SK-N-MC (cell line): Measurements from ENCODE around the gene DENND6A.

Experiments
- EZH2 ChIP-seq: fragments of 200-600 bp; sonication (generic); IDR thresholded peaks from one replicate; pipeline ENCODE4 v1.6.1; 2017; ENCODE audit warnings: antibody characterized with exemption
- FOXP2 ChIP-seq: optimal IDR thresholded peaks from 2 replicates; pipeline ENCODE3; 2011; ENCODE audit warnings: mild to moderate bottlenecking, moderate library complexity; ENCODE audit not compliant: insufficient read depth; ENCODE audit errors: extremely low read length, control extremely low read depth
- POLR2AphosphoS5 ChIP-seq: IDR thresholded peaks from 2 replicates; pipeline ENCODE4 v1.6.1; 2012; ENCODE audit warnings: mild to moderate bottlenecking, low read depth, low read length, borderline replicate concordance

DNA sequence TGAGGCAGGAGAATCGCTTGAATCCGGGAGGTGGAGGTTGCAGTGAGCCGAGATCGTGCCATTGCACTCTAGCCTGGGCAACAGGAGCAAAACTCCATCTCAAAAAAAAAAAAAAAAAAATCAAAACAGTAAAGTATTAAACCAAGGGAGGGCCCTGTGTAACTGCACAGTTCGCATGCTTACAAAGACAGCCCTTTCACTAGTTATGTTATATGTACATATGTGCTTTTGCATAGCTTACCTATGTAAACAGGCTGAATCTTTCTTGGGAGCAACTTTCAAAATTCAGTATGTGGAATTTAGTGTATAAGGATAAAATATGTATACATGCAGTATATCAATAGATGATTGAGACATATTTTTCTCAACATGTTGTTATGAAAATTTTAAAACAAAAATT is 47.1 kb upstream of the DENND6A start:
- TF ChIP-seq POLR2AphosphoS5 (no peak), EZH2 (no peak), FOXP2 (no peak)
